Measurements from ENCODE around the gene PPM1H. TPM values are rescaled to one million over a fixed set of nuclear protein-coding genes. Genes with fewer than 3 reads are reported as not detected.

Gene PPM1H
- total and polyA plus RNA-seq, 2 of the 8 experiments (the other 6 are each of a cell fraction or from before 2014, with no cell fraction given), result 16.4 to 36.1 TPM

DNA sequence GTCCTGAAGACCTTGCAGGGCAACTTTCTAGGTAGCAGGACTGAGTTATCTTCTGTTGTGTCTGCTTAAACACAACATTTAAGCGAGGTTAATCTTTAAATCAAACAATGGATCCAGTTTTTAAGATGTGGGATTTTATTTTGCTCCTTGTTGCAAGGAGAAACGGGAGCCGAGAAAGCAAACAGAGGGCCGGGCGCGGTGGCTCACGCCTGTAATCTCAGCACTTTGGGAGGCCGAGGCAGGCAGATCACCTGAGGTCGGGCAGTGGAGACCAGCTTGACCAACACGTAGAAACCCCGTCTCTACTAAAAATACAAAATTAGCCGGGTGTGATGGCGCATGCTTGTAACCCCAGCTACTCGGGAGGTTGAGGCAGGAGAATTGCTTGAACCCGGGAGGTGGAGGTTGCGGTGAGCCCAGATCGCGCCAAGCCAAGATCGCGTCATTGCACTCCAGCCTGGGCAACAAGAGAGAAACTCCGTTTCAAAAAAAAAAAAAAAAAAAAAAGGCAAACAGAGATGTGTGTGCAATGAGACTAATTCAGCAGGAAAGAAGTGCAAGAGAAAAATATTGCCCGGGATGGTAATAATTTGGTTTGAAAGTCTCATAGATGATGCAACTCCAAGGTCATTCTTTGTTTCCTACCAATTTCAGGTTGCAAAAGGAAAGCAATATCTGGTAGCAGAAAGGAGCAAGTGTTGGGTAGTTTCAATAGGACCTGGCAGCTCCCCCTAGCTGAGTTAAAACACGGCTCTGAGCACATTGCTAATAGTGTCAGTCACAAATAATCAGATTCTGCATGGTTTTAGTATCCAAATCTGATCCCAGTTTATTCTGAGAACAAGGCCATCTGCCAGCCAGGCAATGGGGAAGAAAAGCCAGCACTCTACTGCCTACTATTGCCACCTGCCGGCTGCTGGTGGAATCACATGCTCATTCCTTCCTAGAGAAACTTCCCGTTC is 141.4 kb downstream of the PPM1H start (continued):
- TF ChIP-seq, protein P1, sequence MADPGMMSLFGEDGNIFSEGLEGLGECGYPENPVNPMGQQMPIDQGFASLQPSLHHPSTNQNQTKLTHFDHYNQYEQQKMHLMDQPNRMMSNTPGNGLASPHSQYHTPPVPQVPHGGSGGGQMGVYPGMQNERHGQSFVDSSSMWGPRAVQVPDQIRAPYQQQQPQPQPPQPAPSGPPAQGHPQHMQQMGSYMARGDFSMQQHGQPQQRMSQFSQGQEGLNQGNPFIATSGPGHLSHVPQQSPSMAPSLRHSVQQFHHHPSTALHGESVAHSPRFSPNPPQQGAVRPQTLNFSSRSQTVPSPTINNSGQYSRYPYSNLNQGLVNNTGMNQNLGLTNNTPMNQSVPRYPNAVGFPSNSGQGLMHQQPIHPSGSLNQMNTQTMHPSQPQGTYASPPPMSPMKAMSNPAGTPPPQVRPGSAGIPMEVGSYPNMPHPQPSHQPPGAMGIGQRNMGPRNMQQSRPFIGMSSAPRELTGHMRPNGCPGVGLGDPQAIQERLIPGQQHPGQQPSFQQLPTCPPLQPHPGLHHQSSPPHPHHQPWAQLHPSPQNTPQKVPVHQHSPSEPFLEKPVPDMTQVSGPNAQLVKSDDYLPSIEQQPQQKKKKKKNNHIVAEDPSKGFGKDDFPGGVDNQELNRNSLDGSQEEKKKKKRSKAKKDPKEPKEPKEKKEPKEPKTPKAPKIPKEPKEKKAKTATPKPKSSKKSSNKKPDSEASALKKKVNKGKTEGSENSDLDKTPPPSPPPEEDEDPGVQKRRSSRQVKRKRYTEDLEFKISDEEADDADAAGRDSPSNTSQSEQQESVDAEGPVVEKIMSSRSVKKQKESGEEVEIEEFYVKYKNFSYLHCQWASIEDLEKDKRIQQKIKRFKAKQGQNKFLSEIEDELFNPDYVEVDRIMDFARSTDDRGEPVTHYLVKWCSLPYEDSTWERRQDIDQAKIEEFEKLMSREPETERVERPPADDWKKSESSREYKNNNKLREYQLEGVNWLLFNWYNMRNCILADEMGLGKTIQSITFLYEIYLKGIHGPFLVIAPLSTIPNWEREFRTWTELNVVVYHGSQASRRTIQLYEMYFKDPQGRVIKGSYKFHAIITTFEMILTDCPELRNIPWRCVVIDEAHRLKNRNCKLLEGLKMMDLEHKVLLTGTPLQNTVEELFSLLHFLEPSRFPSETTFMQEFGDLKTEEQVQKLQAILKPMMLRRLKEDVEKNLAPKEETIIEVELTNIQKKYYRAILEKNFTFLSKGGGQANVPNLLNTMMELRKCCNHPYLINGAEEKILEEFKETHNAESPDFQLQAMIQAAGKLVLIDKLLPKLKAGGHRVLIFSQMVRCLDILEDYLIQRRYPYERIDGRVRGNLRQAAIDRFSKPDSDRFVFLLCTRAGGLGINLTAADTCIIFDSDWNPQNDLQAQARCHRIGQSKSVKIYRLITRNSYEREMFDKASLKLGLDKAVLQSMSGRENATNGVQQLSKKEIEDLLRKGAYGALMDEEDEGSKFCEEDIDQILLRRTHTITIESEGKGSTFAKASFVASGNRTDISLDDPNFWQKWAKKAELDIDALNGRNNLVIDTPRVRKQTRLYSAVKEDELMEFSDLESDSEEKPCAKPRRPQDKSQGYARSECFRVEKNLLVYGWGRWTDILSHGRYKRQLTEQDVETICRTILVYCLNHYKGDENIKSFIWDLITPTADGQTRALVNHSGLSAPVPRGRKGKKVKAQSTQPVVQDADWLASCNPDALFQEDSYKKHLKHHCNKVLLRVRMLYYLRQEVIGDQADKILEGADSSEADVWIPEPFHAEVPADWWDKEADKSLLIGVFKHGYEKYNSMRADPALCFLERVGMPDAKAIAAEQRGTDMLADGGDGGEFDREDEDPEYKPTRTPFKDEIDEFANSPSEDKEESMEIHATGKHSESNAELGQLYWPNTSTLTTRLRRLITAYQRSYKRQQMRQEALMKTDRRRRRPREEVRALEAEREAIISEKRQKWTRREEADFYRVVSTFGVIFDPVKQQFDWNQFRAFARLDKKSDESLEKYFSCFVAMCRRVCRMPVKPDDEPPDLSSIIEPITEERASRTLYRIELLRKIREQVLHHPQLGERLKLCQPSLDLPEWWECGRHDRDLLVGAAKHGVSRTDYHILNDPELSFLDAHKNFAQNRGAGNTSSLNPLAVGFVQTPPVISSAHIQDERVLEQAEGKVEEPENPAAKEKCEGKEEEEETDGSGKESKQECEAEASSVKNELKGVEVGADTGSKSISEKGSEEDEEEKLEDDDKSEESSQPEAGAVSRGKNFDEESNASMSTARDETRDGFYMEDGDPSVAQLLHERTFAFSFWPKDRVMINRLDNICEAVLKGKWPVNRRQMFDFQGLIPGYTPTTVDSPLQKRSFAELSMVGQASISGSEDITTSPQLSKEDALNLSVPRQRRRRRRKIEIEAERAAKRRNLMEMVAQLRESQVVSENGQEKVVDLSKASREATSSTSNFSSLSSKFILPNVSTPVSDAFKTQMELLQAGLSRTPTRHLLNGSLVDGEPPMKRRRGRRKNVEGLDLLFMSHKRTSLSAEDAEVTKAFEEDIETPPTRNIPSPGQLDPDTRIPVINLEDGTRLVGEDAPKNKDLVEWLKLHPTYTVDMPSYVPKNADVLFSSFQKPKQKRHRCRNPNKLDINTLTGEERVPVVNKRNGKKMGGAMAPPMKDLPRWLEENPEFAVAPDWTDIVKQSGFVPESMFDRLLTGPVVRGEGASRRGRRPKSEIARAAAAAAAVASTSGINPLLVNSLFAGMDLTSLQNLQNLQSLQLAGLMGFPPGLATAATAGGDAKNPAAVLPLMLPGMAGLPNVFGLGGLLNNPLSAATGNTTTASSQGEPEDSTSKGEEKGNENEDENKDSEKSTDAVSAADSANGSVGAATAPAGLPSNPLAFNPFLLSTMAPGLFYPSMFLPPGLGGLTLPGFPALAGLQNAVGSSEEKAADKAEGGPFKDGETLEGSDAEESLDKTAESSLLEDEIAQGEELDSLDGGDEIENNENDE (IDR thresholded peaks at IDR 0.05; ENCODE audit: insufficient replicate concordance, low read length), result no peak
